Measurements from ENCODE around the gene IDH2. TPM values are rescaled to one million over a fixed set of nuclear protein-coding genes. Genes with fewer than 3 reads are reported as not detected.

Gene IDH2
- total and polyA plus RNA-seq, 2 donors from 2014 or later: 87.0 to 545 TPM

GRCh38 chr15:90035840-90036230 is 66.4 kb downstream of the IDH2 start:
- Histone ChIP-seq H3K27me3 (ENCODE audit: control insufficient read depth, insufficient read depth, low read length) (no peaks in the 10 kb centered on the region), H3K9me3 (ENCODE audit: control insufficient read depth in 2 of 3, insufficient read depth in 1 of 3, low read length in 3 of 3) (no peaks in the 10 kb centered on the region), H3K4me3 (ENCODE audit: low read length in 3 of 3) (no peak overlapping the region), H3K9ac (ENCODE audit: low read length in 3 of 3) (no peak overlapping the region), H3K4me1 (ENCODE audit: control insufficient read depth in 2 of 3, insufficient read depth in 2 of 3, low read depth in 1 of 3, low read length in 3 of 3) (peaks cover 0 to 40% (median 22%) of the 10 kb centered on the region in 3 donors), H3K36me3 (ENCODE audit: control insufficient read depth in 2 of 3, insufficient read depth in 3 of 3, low read length in 3 of 3) (no peaks in the 10 kb centered on the region), H3K27ac (ENCODE audit: low read depth in 2 of 2, low read length in 2 of 2) (peak overlapping the region; percentile 28 to 71)
- no peak for FAIRE-seq
- TF ChIP-seq CTCF (IDR thresholded peaks at IDR 0.05; ENCODE audit: borderline replicate concordance, extremely low read depth, insufficient read depth): no peak
- intact Hi-C loops (cut with DNase I): no loop called here
- peak in 1 of 5 donors; percentile 33 for DNase-seq

- no peak overlapping the region for H3K4me3 ChIP-seq (ENCODE audit: low read length in 3 of 3)
- H3K27me3 ChIP-seq (ENCODE audit: control insufficient read depth, insufficient read depth, low read length): no peaks in the 10 kb centered on the region
- H3K27ac ChIP-seq (ENCODE audit: low read depth in 2 of 2, low read length in 2 of 2): peak overlapping the region; percentile 29 to 71
- FAIRE-seq (no peak), DNase-seq (peak in 2 of 5 donors; percentile 54 to 86)
- H3K4me1 ChIP-seq (ENCODE audit: control insufficient read depth in 2 of 3, insufficient read depth in 2 of 3, low read depth in 1 of 3, low read length in 3 of 3): peaks cover 0 to 39% (median 22%) of the 10 kb centered on the region in 3 donors
- TF ChIP-seq CTCF (IDR thresholded peaks at IDR 0.05; ENCODE audit: borderline replicate concordance, extremely low read depth, insufficient read depth): no peak
- H3K36me3 ChIP-seq (ENCODE audit: control insufficient read depth in 2 of 3, insufficient read depth in 3 of 3, low read length in 3 of 3): no peaks in the 10 kb centered on the region
- H3K9ac ChIP-seq (ENCODE audit: low read length in 3 of 3): peak overlapping the region in 1 of 3 donors; percentile 34
- intact Hi-C loops (cut with DNase I): no loop called here
- H3K9me3 ChIP-seq (ENCODE audit: control insufficient read depth in 2 of 3, insufficient read depth in 1 of 3, low read length in 3 of 3): no peaks in the 10 kb centered on the region
These were observed 67.0 kb downstream of the IDH2 start for GRCh38 chr15:90035095-90035839.

- intact Hi-C loops (cut with DNase I): no loop called here
These were observed 68.8 kb downstream of the IDH2 start for GRCh38 chr15:90033448-90033847.

More at GRCh38 chr15:90033448-90033847, 68.8 kb downstream of the IDH2 start:
- Histone ChIP-seq H3K4me3 (ENCODE audit: low read length in 3 of 3) (no peak overlapping the region), H3K27me3 (ENCODE audit: control insufficient read depth, insufficient read depth, low read length) (no peaks in the 10 kb centered on the region), H3K9me3 (ENCODE audit: control insufficient read depth in 2 of 3, insufficient read depth in 1 of 3, low read length in 3 of 3) (no peaks in the 10 kb centered on the region), H3K27ac (ENCODE audit: low read depth in 2 of 2, low read length in 2 of 2) (peak overlapping the region in 1 of 2 donors; percentile 32), H3K36me3 (ENCODE audit: control insufficient read depth in 2 of 3, insufficient read depth in 3 of 3, low read length in 3 of 3) (no peaks in the 10 kb centered on the region), H3K4me1 (ENCODE audit: control insufficient read depth in 2 of 3, insufficient read depth in 2 of 3, low read depth in 1 of 3, low read length in 3 of 3) (peaks cover 0 to 34% (median 22%) of the 10 kb centered on the region in 3 donors), H3K9ac (ENCODE audit: low read length in 3 of 3) (no peak overlapping the region)
- FAIRE-seq (no peak), DNase-seq (no peak)
- no peak for TF ChIP-seq CTCF (IDR thresholded peaks at IDR 0.05; ENCODE audit: borderline replicate concordance, extremely low read depth, insufficient read depth)

Other genes with a start within 250 kb of the IDH2 start
- gene AP3S2, start 208.5 kb downstream of the IDH2 start, total RNA-seq: 42.9 TPM
- 17.5 TPM for gene AP3S2, start 208.5 kb downstream of the IDH2 start, polyA plus RNA-seq (ENCODE audit: insufficient read depth, low read depth, low replicate concordance)
- 28.2 TPM for gene ARPIN, start 189.5 kb downstream of the IDH2 start, total RNA-seq
- gene ARPIN, start 189.5 kb downstream of the IDH2 start, polyA plus RNA-seq (ENCODE audit: insufficient read depth, low read depth, low replicate concordance): 11.7 TPM
- 17.0 TPM for gene ZNF710, start 101.1 kb downstream of the IDH2 start, total RNA-seq
- 11.0 TPM for gene ZNF710, start 101.1 kb downstream of the IDH2 start, polyA plus RNA-seq (ENCODE audit: insufficient read depth, low read depth, low replicate concordance)
- gene SEMA4B, start 98.9 kb upstream of the IDH2 start, total RNA-seq: 190 TPM
- gene SEMA4B, start 98.9 kb upstream of the IDH2 start, polyA plus RNA-seq (ENCODE audit: insufficient read depth, low read depth, low replicate concordance): 28.7 TPM
- 158 TPM for gene CIB1, start 131.5 kb upstream of the IDH2 start, total RNA-seq
- 321 TPM for gene CIB1, start 131.5 kb upstream of the IDH2 start, polyA plus RNA-seq (ENCODE audit: insufficient read depth, low read depth, low replicate concordance)
- gene GDPGP1, start 131.7 kb upstream of the IDH2 start, total RNA-seq: 15.3 TPM
- 4.8 TPM for gene GDPGP1, start 131.7 kb upstream of the IDH2 start, polyA plus RNA-seq (ENCODE audit: insufficient read depth, low read depth, low replicate concordance)
- 0.54 TPM for gene TTLL13, start 147.1 kb upstream of the IDH2 start, total RNA-seq
- gene TTLL13, start 147.1 kb upstream of the IDH2 start, polyA plus RNA-seq (ENCODE audit: insufficient read depth, low read depth, low replicate concordance): 0.88 TPM
- gene NGRN, start 163.2 kb upstream of the IDH2 start, total RNA-seq: 81.9 TPM
- gene NGRN, start 163.2 kb upstream of the IDH2 start, polyA plus RNA-seq (ENCODE audit: insufficient read depth, low read depth, low replicate concordance): 93.8 TPM
- 3.1 TPM for gene ZNF774, start 249.8 kb upstream of the IDH2 start, total RNA-seq
- gene ZNF774, start 249.8 kb upstream of the IDH2 start, polyA plus RNA-seq (ENCODE audit: insufficient read depth, low read depth, low replicate concordance): 1.7 TPM

Data from kidney (tissue), 14 donors.